ENCODE results near the gene RDM1. TPM values are rescaled to one million over a fixed set of nuclear protein-coding genes. Genes with fewer than 3 reads are reported as not detected.
"Not testable (repeated sequence)": the region's sequence is repeated elsewhere in the genome, so short reads cannot be mapped to it uniquely, and the experiment has no call there.

Gene RDM1
- total RNA-seq, 2 experiments from 2014 or later, result 4.1 to 11.0 TPM

- BruUV-seq (replicated peaks), result no TSS peak
- no peak overlapping the region for H2AFZ ChIP-seq (ENCODE audit: low read length)
- H3K9me3 ChIP-seq (ENCODE audit: low read length), result no peaks in the 10 kb centered on the region
- H3K4me1 ChIP-seq (ENCODE audit: insufficient read depth, low read length, poor library complexity, severe bottlenecking), result no peaks in the 10 kb centered on the region
- intact Hi-C loops (cut with micrococcal nuclease; ENCODE audit: unreplicated experiment), result no loop called here
- DNase-seq (ENCODE audit: low spot score), result no peak
- no peaks in the 10 kb centered on the region for H3K9me2 ChIP-seq (ENCODE audit: insufficient read depth, low read length)
- ChIA-PET CTCF (ENCODE audit: unreplicated experiment) (no interaction called here), POLR2A (interaction anchor here (0.7 kb wide), 1 partner anchor 16 kb away, joined by 3 read pairs; no protein-coding TSS in a partner anchor)
- H3K4me3 ChIP-seq (ENCODE audit: low read depth, low read length, poor library complexity, severe bottlenecking), result no peak overlapping the region
- TF ChIP-seq EZH2phosphoT487 (IDR thresholded peaks at IDR 0.05; ENCODE audit: borderline replicate concordance, low read depth, low read length) (no peak), CTCF (conservative IDR thresholded peaks at IDR 0.05; ENCODE audit: low read length) (no peak)
- H4K20me1 ChIP-seq (ENCODE audit: insufficient read depth, low read length), result no peaks in the 10 kb centered on the region
- H3K27ac ChIP-seq (ENCODE audit: low read depth, low read length, poor library complexity, severe bottlenecking), result no peak overlapping the region
- no peaks in the 10 kb centered on the region for H3K36me3 ChIP-seq (ENCODE audit: insufficient read depth, low read length)
- H3K79me2 ChIP-seq (ENCODE audit: insufficient read depth, low read depth, low read length), result no peaks in the 10 kb centered on the region
- H3K4me2 ChIP-seq (ENCODE audit: low read length), result no peak overlapping the region
Measured at GRCh38 chr17:35942588-35943186, 12.1 kb upstream of the RDM1 start.

DNA sequence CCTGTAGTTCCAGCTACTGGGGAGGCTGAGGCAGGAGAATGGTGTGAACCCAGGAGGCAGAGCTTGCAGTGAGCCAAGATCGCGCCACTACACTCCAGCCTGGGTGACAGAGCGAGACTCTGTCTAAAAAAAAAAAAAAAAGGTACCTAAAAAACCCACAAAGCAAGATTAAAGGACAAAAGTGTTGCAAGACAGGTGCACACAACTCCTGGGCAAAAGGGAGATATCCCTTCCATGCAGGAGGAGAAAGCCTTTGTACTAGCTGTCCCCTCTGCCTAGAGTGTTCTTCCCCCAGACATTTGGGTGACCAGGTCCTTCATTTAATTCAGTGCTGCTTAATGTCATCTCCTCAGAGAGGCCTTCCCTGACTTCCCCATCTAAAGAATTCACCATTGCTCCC, 7.9 kb upstream of the RDM1 start:
- H3K4me1 ChIP-seq (ENCODE audit: insufficient read depth, low read length, poor library complexity, severe bottlenecking); H3K79me2 ChIP-seq (ENCODE audit: insufficient read depth, low read depth, low read length); BruUV-seq (replicated peaks); H2AFZ ChIP-seq (ENCODE audit: low read length); H3K9me3 ChIP-seq (ENCODE audit: low read length); H3K4me3 ChIP-seq (ENCODE audit: low read depth, low read length, poor library complexity, severe bottlenecking); H4K20me1 ChIP-seq (ENCODE audit: insufficient read depth, low read length); CTCF ChIA-PET (ENCODE audit: unreplicated experiment); H3K36me3 ChIP-seq (ENCODE audit: insufficient read depth, low read length); H3K4me2 ChIP-seq (ENCODE audit: low read length); DNase-seq (ENCODE audit: low spot score); H3K27ac ChIP-seq (ENCODE audit: low read depth, low read length, poor library complexity, severe bottlenecking); H3K9me2 ChIP-seq (ENCODE audit: insufficient read depth, low read length); intact Hi-C loops (cut with micrococcal nuclease; ENCODE audit: unreplicated experiment): not testable (repeated sequence)
- POLR2A ChIA-PET, result interaction anchor here (0.7 kb wide), 1 partner anchor 14 kb away, joined by 4 read pairs; no protein-coding TSS in a partner anchor

DNA sequence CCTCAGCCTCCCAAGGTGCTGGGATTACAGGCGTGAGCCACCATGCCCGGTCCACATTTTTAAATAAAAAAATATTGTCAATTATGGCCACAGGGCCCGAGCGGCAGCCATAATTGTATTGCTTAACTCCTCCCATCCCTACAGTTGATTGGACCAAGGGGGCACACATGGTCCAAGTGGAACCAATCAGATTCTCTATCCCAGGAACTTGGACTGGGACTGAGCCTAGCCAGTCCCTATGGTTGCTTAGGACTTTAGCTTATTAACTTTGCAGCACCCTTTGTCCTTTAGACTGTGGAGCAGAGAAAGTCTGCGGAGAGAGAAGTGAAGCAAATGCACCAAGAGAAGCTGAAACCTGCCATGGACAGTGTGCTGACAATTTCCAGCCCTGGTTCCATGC, 5.5 kb upstream of the RDM1 start:
- BruUV-seq (replicated peaks), result no TSS peak
- CTCF ChIA-PET (ENCODE audit: unreplicated experiment), result no interaction called here

More for the DNA sequence above, 5.5 kb upstream of the RDM1 start:
- H3K36me3 ChIP-seq (ENCODE audit: insufficient read depth, low read length), result no peaks in the 10 kb centered on the region
- no peaks in the 10 kb centered on the region for H3K79me2 ChIP-seq (ENCODE audit: insufficient read depth, low read depth, low read length)
- H3K9me2 ChIP-seq (ENCODE audit: insufficient read depth, low read length), result no peaks in the 10 kb centered on the region
- POLR2A ChIA-PET, result no interaction called here
- no peak overlapping the region for H3K4me3 ChIP-seq (ENCODE audit: low read depth, low read length, poor library complexity, severe bottlenecking)
- no peak overlapping the region for H2AFZ ChIP-seq (ENCODE audit: low read length)
- intact Hi-C loops (cut with micrococcal nuclease; ENCODE audit: unreplicated experiment), result no loop called here
- no peaks in the 10 kb centered on the region for H4K20me1 ChIP-seq (ENCODE audit: insufficient read depth, low read length)
- no peaks in the 10 kb centered on the region for H3K4me1 ChIP-seq (ENCODE audit: insufficient read depth, low read length, poor library complexity, severe bottlenecking)
- TF ChIP-seq CTCF (conservative IDR thresholded peaks at IDR 0.05; ENCODE audit: low read length), result no peak
- no peak for TF ChIP-seq EZH2phosphoT487 (IDR thresholded peaks at IDR 0.05; ENCODE audit: borderline replicate concordance, low read depth, low read length)
- no peak overlapping the region for H3K27ac ChIP-seq (ENCODE audit: low read depth, low read length, poor library complexity, severe bottlenecking)
- no peak for DNase-seq (ENCODE audit: low spot score)
- no peak overlapping the region for H3K4me2 ChIP-seq (ENCODE audit: low read length)
- no peaks in the 10 kb centered on the region for H3K9me3 ChIP-seq (ENCODE audit: low read length)
